ENCODE results near the gene PRRC2C. TPM values are rescaled to one million over a fixed set of nuclear protein-coding genes. Genes with fewer than 3 reads are reported as not detected.
"Not testable (repeated sequence)": the region's sequence is repeated elsewhere in the genome, so short reads cannot be mapped to it uniquely, and the experiment has no call there.

The PRRC2C gene
- total RNA-seq, 1 donor from 2014 or later: 56.3 TPM

DNA sequence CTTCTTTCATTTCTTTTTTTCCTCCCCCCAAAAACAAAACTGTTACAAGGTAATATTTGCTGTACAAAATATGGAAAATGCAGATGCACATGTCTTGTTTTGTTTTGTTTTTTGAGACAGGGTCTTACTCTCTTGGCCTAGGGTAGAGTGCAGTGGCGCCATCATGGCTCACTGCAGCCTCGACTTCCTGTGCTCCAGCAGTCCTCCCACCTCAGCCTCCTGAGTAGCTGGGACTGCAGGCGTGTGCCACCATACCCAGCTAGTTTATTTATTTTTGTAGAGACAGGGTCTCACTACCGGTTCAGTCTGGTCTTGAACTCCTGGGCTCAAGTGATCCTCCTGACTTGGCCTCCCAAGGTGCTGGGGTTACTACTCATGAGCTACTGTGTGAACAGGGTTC lies 15.5 kb downstream of the PRRC2C start:
- no peak for DNase-seq

DNA sequence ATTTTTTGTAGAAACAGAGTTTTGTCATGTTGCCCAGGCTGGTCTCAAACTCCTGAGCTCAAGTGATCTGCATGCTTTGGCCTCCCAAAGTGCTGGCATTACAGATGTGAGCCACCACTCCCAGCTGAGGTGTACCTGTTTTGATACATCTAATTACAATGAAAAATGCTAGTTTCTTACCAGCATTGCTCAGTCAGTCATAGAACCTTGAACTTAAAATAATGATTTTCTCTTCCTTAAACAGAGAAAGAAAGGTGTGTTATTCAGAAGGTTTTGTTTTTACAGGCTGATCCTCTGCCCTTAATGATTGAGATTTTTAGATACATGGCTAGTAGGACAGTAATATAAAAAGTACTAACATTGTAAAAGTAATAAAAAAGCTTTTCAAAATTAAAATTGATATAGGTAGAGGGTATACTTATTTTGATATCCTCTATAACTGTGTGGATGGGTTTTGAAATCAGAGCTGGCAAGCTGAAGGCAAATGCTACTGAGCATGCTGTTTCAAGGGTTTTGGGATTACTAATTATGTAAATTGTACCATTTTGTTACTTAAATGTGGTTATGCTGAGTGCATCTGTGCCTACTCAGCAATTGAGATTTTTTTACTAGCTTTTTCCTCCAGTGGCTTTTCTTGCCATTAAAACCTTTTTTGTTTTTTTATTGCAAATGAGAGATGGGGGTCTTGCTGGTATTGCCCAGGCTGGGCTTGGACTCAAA lies 16.1 kb downstream of the PRRC2C start:
- DNase-seq: no peak

DNA sequence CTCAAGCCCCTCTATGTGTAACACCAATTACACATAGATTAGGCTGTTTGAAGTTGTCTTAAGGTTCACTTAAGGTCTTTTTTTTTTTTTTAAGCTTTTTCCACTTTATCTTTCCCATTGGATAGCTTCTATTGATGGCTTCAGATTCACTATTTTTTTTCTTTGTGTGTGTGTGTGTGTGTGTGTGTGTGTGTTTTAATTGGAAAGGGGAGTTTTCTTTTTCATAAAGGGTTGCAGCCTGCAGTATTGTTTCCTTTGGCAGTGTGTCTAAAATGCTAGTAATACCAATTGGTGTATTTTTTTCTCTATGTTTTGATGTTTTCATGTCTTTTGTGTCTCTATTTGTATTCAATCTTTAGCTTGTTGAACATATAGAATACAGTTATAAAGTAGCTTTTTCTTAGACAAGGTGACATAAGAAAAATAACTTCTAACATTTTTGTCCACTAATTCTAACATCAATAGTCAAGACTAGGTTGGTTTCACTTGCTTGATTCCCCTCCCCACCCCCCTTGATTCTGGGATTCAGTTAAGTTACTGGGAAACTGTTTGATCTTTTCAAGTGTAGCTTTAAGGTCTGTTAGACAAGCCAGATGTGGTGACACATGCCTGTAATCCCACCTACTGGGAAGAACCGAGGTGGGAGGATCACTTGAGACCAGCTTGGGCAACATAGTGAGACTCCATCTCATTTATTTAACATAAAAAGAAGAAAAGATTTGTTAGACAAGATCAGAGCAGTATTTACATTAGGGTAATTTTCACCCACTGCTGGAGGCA lies 21.4 kb downstream of the PRRC2C start:
- no peak for DNase-seq

DNA sequence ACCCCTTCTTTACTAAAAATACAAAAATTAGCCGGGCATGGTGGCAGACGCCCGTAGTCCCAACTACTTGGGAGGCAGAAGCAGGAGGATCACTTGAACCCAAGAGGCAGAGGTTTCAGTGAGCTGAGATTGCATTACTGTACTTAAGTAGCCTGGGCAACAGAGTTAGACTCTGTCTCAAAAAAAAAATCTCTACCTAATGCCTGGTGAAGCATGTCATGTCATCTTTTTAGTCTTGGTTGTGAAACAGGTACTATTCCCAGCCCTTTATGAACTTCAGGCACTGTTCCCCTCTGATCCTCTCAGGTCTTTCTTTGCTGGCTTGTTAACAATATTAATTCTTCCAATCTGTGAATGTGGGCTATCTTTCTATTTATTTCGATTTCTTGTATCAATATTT lies 22.1 kb downstream of the PRRC2C start:
- DNase-seq: no peak

DNA sequence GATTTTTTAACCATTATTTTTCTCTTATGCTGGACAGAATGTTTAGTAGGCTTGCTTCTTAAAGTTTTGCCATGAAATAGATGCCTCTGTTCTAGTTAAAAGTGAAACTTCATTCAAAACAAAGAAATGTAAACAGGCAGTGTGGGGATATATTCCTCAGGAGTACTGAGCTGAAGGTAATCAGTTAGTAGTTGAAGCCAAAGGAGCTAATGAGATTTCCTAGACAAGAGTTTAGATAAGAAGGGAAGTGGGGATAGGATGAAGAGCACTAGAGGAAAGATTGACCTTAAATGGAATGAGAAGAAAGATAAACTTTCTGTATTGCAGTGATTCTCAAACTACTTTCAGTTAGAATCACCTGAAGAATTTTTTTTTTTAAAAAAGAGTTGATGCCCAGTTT lies 23.9 kb downstream of the PRRC2C start:
- no peak for DNase-seq

DNA sequence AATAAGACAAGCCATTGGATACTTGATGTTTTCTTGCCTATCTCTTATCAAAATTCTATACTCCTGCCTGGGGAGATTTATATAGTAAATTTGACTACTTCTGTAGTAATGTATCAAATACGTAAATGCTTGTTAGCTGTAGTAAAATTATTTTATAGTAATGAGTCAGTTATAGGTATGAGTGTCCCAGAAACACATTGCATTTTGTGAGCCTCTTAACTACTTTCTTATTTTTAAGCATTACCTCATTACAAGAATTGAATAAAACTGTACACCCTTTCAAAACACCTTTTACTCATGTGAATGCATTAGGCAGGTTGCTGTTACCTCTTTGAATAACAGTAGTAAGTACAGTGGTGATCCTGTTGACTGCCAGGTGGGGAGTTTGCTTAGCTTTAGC lies 28.4 kb downstream of the PRRC2C start:
- no peak for DNase-seq

DNA sequence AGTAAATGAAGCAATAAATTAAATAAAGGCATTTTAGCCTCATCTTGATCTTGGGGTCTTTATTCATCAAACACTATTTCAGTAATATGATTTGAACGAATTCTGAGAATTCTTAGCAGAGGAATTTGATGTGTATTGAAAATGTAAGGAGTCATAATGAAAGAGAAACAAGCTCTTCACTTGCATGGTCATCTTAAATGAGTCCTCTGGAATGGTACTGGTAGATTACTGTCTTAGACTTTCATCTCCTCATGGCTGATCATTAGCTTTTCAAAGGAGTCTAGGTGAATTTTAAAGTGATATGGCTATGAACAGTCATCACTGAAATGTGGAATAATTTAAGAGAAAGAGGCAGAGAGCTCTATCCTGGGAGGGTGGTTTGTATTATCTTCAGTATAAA lies 30.0 kb downstream of the PRRC2C start:
- DNase-seq: no peak

DNA sequence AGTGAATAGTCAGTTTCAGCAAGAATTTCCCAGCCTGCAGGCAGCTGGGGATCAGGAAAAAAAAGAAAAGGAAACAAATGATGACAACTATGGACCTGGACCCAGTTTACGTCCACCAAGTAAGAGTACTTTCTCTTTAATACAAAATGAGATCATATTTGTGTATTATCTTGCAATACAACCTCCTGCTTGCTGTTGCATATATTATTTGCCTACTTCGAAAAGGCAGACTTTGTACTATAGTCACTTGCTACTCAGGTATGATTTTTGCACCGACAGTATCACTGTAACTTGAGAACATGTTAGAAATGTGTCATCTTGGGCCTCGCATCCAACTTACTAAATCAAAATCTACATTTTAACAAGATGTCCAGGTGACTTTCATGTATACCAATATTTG lies 30.4 kb downstream of the PRRC2C start:
- DNase-seq: no peak

DNA sequence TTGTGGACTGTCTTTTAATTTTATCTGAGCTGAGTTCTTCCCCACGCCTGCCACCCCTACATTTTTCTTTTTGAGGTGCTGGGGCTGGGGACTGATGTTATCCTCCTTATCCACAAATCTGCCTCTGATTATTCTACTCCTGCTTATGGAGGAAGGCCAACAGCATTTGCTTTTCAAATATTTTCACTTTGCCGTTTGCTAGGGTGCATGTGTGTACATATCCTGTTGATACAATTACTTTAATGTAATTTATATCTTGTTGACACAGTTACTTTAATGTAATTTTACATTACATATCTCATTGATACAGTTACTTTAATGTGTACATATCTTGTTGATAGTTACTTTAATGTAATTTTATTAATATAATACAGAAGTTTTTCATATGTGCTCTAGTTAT lies 36.2 kb downstream of the PRRC2C start:
- no peak for DNase-seq

DNA sequence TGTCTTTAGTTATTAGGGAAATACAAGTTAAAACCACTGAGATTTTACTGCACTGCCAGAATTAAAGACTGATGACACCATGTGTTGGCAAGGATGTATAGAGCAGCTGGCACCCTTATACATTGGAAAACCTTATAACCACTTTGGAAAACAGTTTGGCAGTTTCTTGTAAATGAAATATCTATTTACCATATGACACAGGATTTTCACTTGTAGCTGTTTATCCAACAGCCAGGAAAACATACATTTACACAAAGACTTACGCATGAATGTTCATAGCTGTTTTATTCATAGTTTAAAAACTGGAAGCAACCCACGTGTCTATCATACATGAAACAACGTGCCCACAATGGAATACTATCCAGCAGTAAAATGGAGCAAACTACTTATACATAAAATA lies 45.3 kb downstream of the PRRC2C start:
- no peak for DNase-seq

DNA sequence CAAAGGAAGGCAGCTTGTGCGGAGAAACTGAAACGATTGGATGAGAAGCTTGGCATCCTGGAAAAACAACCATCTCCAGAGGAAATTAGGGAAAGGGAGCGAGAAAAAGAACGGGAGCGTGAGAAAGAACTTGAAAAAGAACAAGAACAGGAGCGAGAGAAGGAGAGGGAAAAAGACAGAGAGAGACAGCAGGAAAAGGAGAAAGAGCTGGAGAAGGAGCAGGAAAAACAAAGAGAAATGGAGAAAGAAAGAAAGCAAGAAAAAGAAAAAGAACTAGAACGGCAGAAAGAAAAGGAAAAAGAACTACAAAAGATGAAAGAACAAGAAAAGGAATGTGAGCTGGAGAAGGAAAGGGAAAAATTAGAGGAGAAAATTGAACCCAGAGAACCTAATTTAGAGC lies 47.2 kb downstream of the PRRC2C start:
- DNase-seq: no peak

DNA sequence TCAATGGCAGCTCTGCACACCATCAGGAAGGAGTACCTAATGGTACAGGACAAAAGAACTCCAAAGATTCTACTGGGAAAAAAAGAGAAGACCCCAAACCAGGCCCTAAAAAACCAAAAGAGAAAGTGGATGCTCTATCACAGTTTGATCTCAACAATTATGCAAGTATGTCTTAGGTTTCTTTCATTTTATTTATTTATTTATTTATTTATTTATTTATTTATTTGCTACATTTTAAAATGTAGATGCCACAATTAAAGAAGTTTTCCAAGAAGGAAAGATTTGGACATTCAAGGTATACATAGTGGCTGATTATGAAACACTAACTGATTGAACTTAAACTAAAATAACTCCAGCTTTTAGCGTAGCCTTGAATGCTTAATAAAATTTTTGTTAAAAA lies 60.2 kb downstream of the PRRC2C start:
- DNase-seq: no peak

DNA sequence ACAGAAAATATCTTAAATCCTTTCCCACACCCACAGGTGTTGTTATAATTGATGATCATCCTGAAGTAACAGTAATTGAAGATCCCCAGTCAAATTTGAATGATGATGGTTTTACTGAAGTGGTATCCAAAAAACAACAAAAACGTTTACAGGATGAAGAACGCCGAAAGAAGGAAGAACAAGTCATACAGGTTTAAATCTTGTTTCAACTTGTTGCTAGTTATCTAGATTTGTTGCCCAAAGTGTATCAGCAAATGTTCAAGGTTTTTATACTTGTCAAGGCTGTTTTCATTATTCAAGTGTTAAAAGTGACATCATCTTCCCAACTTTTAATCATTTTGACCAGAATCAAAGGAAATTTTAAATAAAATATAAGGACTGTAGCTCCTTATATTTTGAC lies 64.7 kb downstream of the PRRC2C start:
- peak; percentile 11 for DNase-seq

DNA sequence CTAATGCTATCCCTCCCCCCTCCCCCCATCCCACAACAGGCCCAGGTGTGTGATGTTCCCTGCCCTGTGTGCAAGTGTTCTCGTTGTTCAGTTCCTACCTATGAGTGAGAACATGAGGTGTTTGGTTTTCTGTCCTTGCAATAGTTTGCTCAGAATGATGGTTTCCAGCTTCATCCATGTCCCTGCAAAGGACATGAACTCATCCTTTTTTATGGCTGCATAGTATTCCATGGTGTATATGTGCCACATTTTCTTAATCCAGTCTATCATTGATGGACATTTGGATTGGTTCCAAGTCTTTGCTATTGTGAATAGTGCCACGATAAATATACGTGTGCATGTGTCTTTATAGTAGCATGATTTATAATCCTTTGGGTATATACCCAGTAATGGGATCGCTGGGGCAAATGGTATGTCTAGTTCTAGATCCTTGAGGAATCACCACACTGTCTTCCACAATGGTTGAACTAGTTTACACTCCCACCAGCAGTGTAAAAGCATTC lies 65.3 kb downstream of the PRRC2C start:
- DNase-seq: not testable (repeated sequence)

DNA sequence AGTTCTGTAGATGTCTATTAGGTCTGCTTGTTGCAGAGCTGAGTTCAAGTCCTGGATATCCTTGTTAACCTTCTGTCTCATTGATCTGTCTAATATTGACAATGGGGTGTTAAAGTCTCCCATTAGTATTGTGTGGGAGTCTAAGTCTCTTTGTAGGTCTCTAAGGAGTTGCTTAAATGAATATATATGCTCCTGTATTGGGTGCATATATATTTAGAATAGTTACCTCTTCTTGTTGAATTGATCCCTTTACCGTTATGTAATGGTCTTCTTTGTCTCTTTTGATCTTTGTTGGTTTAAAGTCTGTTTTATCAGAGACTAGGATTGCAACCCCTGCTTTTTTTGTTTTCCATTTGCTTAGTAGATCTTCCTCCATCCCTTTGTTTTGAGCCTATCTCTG lies 68.6 kb downstream of the PRRC2C start:
- peak; percentile 61 for DNase-seq

DNA sequence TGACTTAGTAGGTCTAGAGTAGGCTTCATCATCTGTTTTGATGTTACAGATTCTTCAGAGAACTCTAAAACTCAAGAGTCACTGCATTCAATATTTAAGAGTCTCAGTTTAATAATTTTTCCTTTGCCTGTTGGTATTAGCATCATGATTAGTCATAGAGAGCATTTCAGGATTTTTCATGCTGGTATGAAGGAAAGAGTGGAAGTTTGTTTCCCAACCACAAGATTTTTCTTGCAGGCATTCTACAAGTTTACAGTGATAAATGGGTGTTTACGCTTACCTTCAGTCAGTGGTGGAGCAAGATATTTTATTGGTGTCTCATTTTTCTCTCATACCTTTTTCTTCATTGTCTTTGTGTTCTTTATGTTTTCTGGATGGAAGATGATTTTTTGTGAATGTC lies 78.3 kb downstream of the PRRC2C start:
- no peak for DNase-seq

DNA sequence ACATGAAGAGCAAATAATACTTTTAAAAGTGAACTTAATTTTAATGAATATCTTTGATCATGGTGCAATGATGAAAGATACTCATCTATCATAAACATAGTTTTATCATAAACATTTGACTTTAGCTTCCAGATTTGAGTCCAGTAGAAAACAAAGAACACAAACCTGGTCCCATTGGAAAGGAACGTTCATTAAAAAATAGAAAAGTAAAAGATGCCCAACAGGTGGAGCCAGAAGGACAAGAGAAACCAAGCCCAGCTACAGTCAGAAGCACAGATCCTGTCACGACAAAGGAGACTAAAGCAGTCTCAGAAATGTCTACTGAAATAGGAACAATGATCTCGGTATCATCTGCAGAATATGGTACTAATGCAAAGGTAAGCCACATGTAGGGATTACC lies 81.1 kb downstream of the PRRC2C start:
- DNase-seq: no peak

DNA sequence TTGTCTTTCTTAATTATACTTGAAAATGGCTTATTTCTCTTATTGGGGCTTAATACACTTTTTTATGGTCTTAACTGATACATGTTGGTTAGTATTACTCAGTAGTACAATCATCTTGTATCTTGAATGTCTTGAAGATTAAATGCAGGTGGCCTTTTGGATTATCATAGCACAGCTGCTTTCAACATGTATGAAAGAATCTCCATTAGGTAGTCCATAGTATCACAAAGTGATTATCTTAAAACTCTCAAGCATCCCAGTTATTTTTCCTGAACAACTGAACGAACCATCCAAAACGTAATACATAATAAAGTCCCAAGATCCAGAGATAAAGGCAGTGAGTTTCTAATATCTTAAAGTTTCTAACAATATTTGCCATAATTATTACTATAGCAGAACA lies 85.0 kb downstream of the PRRC2C start:
- no peak for DNase-seq

DNA sequence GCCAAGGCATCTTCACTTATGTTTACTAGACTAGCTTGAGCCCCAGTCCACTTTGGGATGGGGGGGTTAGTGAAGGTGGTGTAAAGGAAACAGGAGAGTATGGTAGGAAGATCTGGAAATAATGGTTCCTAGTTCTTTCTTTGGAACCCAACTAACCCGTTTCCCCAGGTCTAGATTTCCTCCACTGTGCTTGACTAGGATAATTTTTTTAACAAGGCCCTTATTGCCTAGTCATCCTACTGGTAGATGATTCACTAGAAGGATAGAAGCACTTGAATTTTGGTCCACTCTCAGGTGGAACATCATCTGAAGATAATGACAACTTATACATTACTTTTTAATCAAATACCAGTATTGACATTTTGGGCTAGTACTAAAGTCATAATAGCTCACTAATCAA lies 90.8 kb downstream of the PRRC2C start:
- no peak for DNase-seq

DNA sequence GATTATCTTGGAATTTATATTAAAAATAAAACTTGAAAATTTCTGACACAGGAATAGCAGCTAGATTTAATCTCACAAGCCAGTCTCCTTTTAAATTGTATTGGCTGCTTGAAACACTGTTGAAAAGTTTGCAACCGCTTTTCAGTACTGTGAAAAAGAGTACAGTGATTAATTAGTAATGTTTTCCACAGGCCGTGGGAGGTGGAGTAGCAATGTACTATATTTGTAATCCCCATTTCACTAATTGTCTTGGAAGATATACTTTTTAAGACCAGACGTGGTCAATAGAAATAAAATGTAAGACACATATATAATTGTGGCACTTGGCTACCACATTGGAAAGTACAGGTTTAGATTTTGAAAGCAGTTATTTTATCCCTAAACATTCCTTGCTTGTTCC lies 95.9 kb downstream of the PRRC2C start:
- DNase-seq: no peak

DNA sequence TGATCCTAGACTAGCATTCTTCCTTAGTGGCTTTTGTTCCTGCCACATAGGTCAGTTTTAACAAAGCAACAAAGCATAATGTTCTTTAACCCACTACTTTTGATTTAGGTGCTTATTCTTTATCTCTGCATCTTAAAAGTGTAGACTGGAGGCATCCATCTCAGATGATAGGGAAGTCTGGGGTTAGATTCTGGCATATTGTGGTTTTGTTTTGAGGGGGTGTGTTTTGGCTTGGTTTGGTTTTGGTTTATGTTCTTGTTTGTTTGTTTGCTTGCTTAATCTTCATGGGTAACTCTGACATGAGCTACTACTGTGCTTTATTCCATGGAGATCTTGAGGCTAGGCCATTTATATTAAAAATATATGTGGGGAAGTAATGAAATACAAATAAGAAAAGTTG lies 96.4 kb downstream of the PRRC2C start:
- DNase-seq: no peak

DNA sequence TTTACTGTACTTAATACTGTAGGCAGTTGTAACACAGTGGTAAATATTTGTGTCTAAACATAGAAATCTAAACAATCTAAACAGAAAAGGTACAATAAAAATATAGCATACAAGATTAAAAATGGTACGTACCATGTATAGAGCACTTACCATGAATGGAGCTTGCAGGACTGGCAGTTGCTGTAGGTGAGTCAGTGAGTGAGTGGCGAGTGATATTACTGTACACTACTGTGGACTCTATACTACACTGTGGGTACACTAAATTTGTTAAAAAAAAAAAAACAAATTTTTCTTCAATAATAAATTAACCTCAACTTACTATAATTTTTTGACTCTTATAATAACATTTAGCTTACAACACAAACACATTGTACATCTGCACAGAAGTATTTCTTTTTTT lies 97.3 kb downstream of the PRRC2C start:
- no peak for DNase-seq

DNA sequence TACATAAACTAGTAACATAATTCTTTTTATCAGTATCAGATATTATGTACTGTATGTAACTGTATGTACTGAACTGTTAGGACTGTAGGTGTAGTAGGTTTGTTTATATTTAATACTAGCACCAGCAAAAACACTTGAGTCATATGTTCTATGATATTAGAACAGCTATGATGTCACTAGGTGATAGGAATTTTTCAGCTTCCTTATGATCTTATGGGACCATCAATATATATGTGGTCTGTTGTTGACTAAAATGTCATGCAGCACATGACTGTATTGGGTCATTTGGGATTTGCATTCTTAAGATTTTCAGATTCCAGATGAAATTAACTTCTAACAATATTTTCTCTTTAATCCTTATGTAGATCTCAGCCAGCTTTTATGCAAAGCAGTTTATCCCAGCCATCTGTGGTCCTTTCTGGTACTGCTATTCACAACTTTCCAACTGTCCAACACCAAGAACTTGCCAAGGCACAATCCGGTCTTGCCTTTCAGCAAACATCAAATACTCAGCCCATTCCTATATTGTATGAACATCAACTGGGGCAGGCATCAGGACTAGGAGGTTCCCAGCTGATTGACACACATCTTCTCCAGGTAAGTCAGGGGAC lies 98.4 kb downstream of the PRRC2C start:
- DNase-seq: no peak

DNA sequence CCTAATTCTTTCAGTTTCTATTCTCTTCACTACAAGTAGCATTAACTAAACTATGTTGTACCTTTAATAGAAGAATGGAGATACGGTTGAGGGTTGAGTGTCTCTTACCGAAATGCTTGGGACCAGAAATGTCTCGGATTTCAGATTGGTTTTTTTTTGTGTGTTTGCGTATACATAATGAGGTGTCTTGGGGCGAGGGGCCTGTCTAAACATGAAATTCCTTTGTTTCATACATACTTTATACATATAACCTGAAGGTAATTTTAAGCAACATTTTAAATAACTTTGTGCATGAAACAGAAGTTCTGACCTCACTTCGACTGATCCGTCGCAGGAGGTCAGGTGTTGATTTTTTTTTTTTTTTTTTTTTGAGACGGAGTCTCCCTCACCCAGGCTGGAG lies 100.4 kb downstream of the PRRC2C start:
- no peak for DNase-seq

Measured in tongue (tissue), 2 donors.